Spleen (tissue), 7 donors: ENCODE data around the gene ALG13.

Experiments used
- POLR2A ChIP-seq, 3 donors: fragments of 450-650 bp; IDR thresholded peaks; one replicate each; pipeline ENCODE4 v1.5.1; 2017; ENCODE audit warnings: antibody characterized with exemption in 3 of 3, mild to moderate bottlenecking in 1 of 3
- POLR2AphosphoS5 ChIP-seq, 3 donors: sonication (generic); formaldehyde crosslinking; IDR thresholded peaks; one replicate each; pipeline ENCODE4 v1.5.1; 2017; ENCODE audit warnings: antibody characterized with exemption in 3 of 3
- TF ChIP-seq, protein P1 (sequence below), 11 experiments: fragments of 200-600 bp in 7 of 11; fragments of 450-650 bp in 4 of 11; sonication (generic) in 4 of 11; IDR thresholded peaks in 8 of 11; conservative IDR thresholded peaks in 3 of 11; 1 replicate in 7 of 11; 2 replicates in 4 of 11; pipeline versions ENCODE4 v1.4.0 to v1.8.0; 2016 to 2021; ENCODE audit warnings: antibody characterized with exemption in 11 of 11, inconsistent platforms in 4 of 11, mild to moderate bottlenecking in 1 of 11
- donor health status: DM: no; HTN: no; CAD: no; lungs with moderate emphysema.
- donor health status: DM: no; HTN: no; CAD: no.
- donor health status: DM: no; HTN: no; CAD: no.

DNA sequence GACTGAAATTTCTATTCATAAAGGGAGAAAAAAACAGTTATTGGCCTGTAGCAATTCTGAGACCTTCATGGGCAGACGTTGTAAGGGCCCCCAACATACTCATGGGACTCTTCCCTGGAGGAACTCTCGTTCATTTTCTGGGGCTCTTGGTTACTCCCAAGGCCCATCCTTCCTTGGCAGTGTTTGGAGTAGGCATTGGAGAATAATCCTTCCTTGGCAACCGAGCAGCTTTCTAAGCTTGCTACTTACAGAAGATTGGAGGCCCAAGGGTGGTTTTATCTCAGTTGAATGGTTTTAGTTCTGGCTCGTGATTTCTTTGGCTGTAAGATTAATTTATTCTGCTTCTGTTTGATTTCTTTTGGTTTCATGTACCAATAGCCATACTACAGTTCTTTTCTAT, 50.4 kb downstream of the ALG13 start:
- TF ChIP-seq, protein P1, sequence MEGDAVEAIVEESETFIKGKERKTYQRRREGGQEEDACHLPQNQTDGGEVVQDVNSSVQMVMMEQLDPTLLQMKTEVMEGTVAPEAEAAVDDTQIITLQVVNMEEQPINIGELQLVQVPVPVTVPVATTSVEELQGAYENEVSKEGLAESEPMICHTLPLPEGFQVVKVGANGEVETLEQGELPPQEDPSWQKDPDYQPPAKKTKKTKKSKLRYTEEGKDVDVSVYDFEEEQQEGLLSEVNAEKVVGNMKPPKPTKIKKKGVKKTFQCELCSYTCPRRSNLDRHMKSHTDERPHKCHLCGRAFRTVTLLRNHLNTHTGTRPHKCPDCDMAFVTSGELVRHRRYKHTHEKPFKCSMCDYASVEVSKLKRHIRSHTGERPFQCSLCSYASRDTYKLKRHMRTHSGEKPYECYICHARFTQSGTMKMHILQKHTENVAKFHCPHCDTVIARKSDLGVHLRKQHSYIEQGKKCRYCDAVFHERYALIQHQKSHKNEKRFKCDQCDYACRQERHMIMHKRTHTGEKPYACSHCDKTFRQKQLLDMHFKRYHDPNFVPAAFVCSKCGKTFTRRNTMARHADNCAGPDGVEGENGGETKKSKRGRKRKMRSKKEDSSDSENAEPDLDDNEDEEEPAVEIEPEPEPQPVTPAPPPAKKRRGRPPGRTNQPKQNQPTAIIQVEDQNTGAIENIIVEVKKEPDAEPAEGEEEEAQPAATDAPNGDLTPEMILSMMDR (IDR thresholded peaks at IDR 0.05 in 8 of 11, conservative IDR thresholded peaks at IDR 0.05 in 3 of 11) = no peak
- TF ChIP-seq POLR2AphosphoS5 (IDR thresholded peaks at IDR 0.05) = no peak
- no peak for TF ChIP-seq POLR2A (IDR thresholded peaks at IDR 0.05)
